Measurements from ENCODE around the gene CYB5RL.
A peak's percentile ranks its signal among the peaks of the same experiment; 100 is the strongest.
"Not testable (repeated sequence)": the region's sequence is repeated elsewhere in the genome, so short reads cannot be mapped to it uniquely, and the experiment has no call there.

CYB5RL gene

DNA sequence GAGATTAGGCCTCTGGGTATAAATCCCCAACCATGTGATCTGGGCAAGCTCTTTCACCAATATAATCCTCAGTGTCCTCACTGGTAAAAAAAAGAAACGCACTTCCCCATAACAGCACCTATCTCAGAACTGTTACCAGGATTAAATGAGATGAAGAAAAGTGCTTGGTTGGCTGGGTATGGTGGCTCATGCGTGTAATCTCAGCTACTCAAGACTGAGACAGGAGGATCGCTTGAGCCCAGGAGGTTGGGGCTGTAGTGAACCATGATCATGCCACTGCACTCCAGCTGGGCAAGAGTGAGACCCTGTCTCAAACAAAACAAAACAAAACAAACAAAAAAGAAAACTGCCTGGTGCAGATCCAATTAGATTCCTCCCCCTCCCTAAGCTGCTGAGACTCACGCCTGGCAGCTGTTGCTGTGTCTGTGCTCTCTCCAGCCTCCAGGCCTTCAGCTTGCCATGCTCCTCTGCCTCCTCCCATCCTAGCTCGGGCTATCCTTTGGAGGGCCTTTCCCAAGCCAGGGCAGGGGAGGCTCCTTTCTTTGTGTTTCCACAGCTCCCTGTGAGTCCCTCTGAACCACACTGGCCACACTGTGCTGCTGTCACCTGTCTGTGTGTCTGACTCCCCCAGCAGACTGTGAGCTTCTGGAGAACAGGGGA is 19.0 kb downstream of the CYB5RL start:
- no peak for DNase-seq

DNA sequence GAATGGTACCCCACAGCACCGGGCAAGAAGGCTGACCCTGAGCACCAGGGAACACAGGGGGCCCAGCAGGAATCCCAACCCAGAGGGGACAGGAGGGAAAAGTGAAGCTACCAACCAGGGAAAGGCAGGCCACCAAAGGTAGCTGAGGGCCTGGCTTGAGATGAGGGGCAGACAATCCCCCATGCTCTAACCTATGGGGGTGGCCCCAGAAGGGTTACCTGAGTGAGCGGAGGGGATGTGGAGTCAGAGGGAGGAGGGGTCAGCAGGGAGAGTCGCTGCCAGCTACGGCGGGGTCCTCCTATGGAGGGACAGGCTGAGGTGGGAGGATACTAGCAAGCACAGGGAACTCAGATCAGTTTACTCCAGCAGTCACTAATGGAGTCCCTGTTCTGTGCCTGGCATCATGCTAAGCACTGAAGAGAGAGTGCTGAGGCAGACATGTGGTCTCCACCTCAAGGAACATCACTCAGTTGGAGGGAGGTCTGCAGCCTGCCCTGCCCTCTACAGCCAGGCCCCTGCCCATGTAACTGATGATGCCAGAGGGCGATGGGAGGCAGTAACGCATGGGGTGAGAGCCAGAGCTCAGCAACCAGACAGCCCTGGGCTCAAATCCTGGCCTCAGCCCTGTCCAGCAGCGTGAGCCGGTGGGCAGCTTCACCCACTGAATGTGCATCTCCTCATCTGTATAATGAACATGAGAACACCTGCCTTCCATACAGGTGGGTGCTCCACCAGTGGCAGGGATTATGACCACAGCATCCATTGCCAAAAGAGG is 21.3 kb downstream of the CYB5RL start:
- DNase-seq = no peak

DNA sequence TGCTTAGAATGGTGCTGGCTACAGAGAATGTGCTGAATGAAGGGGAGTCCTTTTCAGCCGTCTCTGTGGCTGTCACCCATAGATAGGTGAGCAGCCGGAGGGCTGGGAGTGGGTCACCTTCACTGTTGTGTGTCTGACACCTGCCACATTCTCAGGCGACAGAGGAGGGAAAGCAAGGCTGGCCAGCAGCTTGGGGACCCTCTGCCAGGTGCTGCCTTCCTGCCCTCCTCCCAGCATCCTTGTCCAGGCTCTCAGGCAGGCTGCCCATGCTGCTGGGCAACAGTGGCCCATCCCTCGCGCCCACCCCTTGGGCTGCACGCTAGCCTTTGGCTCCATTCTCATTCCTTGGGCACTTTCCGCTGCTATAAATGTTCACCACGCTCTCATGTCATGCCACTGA is 22.1 kb downstream of the CYB5RL start:
- DNase-seq = no peak

DNA sequence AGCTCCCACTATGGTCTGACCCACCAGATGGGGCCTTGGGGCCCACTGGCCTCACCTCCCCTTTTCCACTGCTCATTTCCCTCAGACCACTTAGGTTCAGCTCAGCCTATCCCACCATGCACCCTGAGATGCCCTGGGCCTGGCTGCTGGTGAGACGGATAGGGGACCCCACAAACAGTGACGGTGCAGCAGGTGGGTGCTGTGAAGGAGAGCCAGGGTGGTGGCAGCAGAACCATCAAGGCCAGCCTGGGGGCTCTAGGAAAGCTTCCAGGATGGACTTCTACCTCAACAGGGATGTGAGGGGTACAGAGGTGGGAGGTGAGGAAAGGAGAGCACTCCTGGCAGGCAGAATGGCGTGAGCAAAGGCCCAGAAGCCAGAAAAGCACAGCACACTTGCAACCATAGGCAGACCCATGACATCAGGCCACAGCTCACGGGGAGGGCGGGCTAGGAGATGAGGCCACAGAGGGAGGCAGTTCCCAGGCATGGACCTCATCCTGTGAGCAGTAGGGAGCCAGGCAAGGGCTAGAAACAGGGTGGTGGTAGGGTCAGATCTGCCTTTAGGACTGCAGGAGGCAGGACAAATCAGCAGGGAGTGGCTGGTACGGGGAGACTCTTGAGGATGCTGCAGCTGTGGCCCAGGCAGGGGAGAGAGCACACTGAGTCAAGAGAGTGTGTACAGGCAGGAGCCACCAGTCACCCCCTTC is 23.1 kb downstream of the CYB5RL start:
- no peak for DNase-seq

DNA sequence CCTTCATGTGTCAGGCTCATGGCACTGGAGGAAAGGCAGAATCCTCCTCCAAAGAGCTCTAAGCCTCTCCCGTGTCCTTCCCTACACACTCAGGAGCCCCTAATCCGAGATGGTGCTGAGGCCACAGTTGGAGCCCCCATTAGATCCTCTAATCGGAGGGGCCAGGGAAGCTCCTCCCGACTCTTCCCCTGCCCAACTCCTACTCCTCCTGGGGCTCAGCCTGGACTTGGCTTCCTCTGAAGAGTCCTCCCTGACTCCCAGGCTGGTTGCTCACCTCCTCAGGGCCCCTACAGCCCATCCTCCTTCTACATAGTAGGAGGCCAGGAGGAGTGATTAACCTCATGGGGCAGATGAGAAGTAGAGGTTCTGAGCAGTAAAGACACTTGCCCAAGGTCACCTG is 25.7 kb downstream of the CYB5RL start:
- DNase-seq = no peak

DNA sequence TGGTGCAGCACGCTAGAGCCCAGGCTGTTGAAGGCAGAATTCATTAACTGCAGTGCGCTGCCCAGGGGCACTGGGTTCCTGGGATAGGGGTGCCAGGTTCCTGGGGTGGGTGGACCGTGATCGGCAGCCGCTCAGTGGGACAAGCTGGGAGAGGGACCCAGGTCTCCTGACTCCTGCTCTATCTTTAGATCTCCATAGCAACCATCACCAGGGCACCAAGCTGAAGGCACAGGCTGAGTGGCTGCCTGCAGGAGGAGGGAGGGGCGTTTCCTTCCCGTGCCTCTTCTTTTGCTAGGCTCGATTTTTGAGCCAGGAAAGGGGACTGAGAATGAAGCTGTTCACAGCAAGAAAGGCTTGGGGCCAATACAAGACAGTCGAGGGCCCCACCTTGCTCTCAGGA is 26.1 kb downstream of the CYB5RL start:
- DNase-seq = no peak

DNA sequence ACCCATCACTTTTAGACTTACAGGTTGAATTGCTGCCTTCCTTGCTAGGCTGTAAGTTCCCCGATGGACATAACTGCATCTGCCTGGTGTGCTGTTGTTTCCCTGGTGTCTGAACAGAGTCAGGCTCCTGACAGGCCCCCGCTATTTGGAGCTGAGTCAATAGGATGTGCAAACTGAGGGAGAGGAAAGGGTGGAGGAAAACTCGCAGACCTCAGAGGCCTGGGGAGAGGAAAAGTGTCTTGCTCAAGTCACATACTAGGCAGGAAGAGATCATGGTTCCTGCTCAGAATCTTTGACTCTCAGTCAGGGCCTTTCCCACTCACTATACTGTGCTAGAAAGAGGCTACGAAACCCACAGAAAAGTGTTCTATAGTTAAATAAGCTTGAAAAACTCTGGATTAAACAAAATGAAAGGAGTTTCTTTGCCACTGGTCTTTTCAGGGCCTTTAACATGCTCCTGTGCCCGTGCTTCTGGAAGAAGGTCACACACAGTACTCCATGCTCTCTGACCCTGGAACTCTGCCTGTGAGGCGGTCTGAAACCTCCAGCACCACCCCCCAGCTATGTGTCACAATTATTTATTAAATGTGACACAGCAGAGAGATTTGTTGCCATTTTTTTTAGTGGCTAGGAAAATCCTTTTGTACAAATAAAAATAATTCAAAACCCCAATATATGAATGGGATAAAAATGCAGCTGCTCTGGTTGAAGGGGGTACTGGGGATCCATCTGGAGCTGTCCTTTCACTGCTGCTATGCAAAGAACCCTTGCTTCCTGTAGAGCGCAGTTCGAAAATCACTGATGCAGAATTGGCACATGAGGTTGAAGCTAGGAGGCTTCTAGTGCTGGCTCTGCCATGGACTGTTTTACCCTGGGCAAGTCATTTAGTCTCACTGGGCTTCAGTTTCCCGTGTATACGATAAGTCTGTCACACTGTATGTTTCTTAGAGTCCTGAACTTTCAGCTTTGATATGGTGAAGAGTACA is 26.9 kb downstream of the CYB5RL start:
- DNase-seq = no peak

DNA sequence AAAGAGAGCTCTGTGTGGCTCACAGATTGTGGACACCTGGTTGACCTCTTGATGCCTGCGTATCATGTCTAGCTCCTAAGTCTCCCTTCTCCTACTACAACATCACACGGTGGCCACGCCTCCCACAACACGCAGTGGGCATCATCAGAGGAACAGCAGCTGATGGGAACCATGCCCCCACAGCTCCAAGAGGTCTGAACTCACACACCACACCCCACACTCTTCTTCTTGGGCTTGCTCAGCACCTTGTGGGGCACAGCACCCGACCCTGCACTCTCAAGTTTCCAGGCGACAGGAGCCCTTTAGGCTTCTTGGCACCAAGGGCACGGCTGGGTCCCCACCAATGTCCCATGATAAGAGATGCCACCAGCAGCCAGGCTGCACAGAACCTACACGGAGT is 28.2 kb downstream of the CYB5RL start:
- no peak for DNase-seq

DNA sequence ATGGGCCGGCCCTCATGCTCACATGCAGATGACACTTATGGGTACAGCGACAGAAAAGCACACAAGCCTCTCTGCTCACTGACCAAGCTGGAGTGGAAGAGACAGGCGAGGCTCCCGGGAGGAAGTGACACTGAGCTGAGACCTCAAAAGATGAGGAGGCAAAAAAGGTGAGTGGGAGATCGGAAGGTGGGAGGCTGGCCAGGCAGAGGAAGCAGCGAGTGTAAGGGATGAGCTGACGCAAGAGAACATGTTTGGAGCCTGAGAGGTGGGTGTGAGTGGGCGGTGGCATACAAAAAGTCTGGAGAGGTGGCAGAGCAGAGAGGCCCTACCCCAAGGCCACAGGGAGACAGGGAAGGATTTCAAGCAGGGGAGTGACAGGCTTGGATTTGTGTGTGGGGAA is 28.8 kb downstream of the CYB5RL start:
- no peak for DNase-seq

DNA sequence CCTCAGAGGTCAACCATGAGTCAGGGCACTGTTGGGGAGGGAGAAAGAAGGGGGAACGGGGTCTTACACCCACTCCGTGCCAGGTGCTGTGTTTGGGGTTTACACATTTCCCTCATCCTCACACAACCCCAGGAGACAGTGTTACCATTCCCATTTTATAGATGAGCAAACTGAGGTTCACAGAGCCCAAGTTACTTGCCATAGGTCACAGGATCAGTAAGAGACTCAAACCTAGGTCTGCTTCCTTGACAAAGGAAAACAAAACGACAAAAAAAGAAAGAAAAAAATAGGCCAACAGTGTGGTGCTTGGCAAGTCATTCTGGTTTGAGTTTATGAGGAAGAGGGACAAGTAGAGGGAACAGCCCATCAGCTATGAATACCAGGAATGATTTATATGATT is 30.8 kb downstream of the CYB5RL start:
- DNase-seq = no peak

DNA sequence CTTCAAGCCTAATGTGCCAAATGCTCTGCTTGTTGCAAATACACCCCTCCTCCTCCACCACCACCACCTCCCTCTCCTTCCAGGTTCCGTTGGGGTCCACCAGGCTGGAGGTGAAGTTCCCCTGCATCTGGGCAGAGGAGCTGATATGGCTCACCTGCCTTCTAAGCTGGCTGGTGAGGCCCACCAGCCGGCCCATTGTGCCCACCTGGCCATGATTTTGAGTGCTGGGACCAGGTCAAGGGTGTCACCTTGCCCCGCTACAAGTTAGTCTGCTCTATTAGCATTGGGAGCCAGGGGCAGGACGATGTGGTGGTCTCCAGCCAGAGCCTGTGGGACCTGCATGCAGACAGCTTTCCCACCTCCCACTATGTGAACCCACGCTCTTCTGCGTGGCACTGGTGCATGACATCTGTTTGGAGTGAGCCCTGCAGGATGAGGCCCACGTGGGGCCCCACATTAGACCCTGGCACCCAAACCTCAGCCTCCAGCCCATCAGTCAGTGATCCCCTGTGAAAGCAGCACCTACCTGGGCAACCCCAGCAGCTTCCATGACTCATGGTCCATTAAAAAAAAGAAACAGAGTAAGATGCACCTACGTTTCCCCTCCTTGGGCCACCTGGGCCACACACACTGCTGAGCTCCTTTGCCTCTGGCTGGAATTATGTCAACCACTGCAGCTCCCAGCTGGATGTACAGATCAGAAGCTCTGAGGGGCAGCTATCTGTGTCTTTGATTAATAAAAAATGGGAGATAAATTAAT is 31.4 kb downstream of the CYB5RL start:
- DNase-seq = no peak

DNA sequence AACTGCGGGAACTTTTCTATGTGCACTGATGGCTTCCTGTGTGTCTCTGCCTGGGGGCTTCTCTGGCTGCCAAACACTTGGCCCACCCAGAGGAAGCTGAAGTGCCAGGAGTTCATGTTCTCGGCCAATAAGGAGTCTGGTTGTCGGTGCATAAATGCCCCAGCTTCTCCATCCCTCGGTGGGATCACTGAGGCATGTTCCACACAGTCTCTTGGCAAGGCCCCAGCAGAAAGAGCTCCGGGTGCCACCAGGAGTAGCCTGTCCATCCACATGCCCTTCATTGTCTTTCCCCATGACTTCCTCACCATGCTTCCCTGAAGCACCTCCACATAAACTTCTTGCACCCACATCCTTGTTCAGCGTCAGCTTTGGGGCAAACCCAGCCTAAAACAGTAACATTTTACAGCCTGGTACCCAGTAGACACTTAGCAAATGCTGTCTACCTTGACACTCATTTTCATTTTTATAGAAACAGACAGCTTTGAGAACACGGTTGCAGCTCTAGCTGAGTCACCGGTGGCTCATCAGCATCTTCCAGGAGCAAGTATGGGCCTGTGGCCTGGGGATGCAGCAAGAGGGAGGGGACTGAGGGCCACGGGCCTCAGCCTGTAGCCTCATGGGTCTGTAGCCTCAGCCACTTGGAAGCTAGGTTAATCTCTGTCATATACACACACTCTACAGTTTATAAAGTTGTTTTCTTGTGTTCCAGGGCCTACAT is 32.2 kb downstream of the CYB5RL start:
- no peak for DNase-seq

DNA sequence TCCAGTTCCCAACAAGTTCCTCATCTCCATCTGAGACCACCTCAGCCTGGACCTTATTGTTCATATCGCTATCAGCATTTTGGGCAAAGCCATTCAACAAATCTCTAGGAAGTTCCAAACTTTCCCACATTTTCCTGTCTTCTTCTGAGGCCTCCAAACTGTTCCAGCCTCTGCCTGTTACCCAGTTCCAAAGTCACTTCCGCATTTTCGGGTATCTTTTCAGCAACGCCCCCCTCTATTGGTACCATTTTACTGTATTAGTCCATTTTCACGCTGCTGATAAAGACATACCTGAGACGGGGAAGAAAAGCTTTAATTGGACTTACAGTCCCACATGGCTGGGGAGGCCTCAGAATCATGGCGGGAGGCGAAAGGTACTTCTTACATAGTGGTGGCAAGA is 33.5 kb downstream of the CYB5RL start:
- DNase-seq = not testable (repeated sequence)

DNA sequence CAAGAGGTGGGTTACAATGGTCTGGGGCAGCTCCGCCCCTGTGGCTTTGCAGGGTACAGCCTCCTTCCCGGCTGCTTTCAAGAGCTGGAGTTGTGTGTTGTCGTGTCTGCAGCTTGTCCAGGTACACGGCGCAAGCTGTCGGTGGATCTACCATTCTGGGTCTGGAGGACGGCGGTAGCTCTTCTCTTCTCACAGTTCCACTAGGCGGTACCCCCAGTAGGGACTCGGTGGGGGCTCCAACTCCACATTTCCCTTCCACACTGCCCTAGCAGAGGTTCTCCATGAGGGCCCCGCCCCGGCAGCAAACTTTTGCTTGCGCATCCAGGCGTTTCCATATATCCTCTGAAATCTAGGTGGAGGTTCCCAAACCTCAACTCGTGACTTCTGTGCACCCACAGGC is 34.7 kb downstream of the CYB5RL start:
- no peak for DNase-seq

DNA sequence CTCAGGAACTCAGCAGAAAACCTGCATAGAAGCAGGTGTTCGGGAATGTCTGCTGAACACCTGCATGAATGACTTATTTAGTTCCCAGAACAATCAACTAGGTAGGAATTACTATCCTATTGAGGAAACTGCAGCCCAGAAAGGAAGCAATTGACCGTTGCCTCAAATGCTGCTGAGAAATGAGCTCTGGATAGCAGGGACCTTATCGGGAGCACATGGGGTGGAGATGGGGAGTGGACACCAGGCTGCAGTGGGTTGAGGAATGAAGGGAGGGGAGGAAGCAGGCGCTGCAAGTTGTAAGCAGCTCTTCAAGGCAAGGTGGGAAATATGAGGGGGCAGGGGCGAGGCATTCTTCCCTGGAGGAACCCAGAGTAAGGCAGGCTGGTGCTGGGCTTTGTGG is 36.3 kb downstream of the CYB5RL start:
- no peak for DNase-seq

DNA sequence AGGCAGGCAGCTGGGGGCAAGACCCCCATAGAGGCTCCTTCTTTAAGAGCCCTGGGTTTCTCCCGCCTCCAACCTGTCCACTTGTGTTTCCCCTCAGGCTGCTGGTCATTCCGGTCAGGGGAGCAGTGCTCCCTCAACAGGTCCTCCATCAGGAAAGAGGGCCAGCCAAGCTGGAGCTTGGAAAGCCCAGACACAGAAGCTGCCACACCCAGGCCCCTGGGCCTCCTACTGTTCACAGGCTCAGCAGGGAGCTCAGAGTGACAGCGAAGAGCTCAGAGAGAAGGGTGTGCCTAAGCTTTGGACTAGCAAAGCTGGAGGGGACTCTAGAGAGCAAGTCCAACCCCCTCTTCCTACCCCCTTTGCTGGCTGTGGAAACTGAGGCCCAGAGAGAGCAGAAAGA is 36.8 kb downstream of the CYB5RL start:
- DNase-seq = no peak

DNA sequence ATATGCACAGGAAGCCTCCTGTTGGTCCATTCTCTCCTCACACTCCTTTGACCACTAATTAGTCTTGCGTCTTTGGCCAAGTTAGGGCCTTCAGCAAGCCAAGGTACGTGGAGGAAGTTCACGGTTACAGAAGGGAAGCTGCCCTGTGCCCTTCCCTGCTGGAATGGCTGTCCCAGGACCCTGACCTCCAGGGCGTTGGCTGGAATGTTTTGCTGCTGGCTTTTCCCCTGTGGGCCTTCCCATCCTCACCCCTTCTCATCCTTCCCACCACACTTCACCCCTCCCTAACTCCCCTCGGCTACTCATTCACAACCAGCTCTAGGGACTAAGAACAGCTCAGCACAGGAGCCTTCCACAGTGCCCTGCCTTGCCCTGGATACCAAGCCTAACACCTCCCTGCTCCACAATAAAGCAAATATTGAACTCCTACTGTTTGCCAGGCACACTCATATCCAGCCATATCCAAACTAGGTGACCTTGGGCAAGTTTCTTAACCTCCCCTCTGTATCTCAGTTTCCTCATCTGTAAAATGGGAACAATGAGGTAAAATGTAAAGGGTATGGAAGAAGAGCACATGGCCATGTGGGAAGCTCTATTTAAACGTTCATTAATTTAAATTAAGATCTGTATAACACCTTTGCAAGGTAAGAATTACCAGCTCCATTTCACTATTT is 38.2 kb downstream of the CYB5RL start:
- DNase-seq = no peak

DNA sequence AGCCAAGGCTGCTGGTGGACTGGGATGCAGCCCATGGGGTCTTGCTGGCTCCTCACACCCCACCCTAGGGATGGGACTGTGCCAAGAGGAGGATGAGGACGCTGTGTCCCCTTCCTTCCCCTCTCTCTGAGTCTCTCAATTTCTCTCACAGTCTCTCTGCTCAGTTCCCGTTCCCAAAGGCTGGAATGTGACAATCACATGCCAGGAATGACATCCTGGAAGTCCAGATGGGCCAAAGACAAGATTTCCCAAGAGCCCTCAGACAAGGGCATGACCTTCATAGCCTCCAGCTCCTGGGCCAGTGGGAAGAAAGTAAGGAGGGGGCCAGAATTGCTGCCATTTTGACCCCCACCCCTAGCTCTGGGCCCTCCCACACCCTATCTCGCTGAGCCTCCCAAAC is 39.5 kb downstream of the CYB5RL start:
- no peak for DNase-seq

DNA sequence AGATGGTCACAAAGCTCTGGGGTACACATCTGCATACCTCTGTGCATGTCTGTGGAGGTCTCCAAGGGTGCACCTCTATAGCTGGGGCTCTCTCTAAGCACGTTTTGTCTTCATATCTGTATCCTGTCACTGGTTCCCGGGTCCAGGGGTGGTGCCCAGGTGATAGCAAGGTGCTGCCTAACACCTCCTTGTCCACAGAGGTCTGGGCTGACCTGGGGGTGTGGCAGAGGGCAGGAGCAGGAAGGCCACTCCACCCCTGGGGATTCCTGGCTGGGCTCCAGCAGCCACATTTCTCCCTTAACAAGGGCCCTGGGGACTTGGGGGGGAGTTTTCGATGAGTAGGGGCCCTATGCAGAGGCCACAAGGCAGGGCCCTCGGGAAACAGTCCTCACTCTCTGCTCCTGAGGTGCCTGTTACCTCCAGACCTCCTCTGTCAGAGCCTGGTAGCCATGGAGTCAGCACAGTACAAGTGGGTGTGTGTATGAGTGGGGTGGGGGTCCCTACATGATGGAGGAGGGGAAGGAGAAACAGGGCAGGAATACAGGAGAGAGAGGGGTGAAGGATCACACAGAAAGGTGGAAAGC is 40.0 kb downstream of the CYB5RL start:
- DNase-seq = no peak

DNA sequence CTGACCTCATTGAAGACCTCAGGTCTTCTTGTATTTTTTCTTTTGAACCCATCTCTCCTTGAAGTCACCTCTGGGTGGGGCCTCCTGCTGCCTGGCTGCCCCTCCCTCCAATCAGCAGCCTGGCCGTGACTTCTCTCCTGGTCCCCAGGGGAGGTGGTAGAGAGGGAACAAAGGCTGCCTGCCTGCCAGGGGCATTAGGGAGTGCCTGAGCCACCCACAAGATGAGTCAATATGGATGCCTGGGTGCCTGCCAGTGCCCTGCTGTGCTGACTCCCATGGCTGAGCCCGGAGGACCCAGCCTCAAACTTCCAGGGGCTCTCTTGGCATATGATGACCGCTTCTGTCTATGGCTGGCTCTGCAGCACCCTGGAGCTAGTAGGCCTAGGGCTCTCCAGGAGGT is 41.8 kb downstream of the CYB5RL start:
- peak; percentile 37 for DNase-seq

DNA sequence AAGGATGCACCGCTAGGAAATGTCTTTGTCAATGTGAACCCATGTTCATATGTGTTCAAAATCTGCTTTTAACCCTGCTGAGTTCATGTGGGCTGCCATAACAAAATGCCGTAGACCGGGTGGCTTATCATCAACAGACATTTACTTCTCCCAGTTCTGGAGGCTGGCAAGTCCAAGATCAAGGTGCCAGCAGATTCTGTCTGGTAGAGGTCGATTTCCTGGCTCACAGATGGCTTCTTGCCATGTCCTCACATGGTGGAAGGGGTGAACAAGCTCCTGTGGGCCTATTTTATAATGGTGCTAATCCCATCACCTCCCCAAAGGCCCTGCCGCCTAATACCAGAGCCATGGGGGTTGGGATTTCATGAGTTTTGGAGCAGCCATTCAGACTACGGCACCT is 42.4 kb downstream of the CYB5RL start:
- DNase-seq = no peak

All from NCI-H2107 (cell line).